Liver (tissue), 9 donors: Measurements from ENCODE around the gene CHRNA9. TPM values are rescaled to one million over a fixed set of nuclear protein-coding genes. Genes with fewer than 3 reads are reported as not detected.

Experiments used
- DNase-seq: peaks from one replicate; pipeline ENCODE4 v3.0.0-alpha.2; 2017; ENCODE audit warnings: low spot score
- H3K27ac ChIP-seq, 2 donors: one replicate each; pipeline ENCODE4 v1.7.0; 2013; ENCODE audit warnings: inconsistent platforms in 2 of 2, low read length in 2 of 2, control low read depth in 1 of 2, low read depth in 1 of 2, mild to moderate bottlenecking in 1 of 2
- H3K27me3 ChIP-seq, 4 donors: one replicate each; pipeline versions ENCODE4 v1.6.1 to v1.7.0; 2013; ENCODE audit warnings: low read length in 3 of 4, inconsistent platforms in 1 of 4, mild to moderate bottlenecking in 1 of 4, moderate library complexity in 1 of 4; ENCODE audit not compliant: control insufficient read depth in 4 of 4, insufficient read depth in 4 of 4
- H3K36me3 ChIP-seq, 4 donors: one replicate each; pipeline versions ENCODE4 v1.6.1 to v1.7.0; 2013; ENCODE audit warnings: low read length in 3 of 4, mild to moderate bottlenecking in 3 of 4, low read depth in 1 of 4, moderate library complexity in 1 of 4; ENCODE audit not compliant: control insufficient read depth in 4 of 4, insufficient read depth in 3 of 4
- H3K4me1 ChIP-seq, 4 donors: one replicate each; pipeline versions ENCODE4 v1.6.1 to v1.7.0; 2013; ENCODE audit warnings: low read length in 3 of 4, mild to moderate bottlenecking in 3 of 4, moderate library complexity in 1 of 4; ENCODE audit not compliant: control insufficient read depth in 4 of 4, insufficient read depth in 4 of 4
- H3K4me3 ChIP-seq, 3 donors: one replicate each; pipeline versions ENCODE4 v1.6.1 to v1.7.0; 2013; ENCODE audit warnings: low read length in 3 of 3, control low read depth in 1 of 3, low read depth in 1 of 3, mild to moderate bottlenecking in 1 of 3
- H3K9ac ChIP-seq, 2 donors: one replicate each; pipeline ENCODE4 v1.7.0; 2013; ENCODE audit warnings: low read length in 2 of 2, mild to moderate bottlenecking in 2 of 2, moderate library complexity in 2 of 2, control low read depth in 1 of 2, low read depth in 1 of 2
- H3K9me3 ChIP-seq, 4 donors: one replicate each; pipeline versions ENCODE4 v1.6.1 to v1.7.0; 2013; ENCODE audit warnings: low read length in 3 of 4; ENCODE audit not compliant: control insufficient read depth in 4 of 4
- EGR1 ChIP-seq, 2 donors: IDR thresholded peaks; 2 replicates each; pipeline ENCODE4 v1.6.1; 2016 to 2018; ENCODE audit warnings: antibody characterized with exemption in 2 of 2, low read depth in 2 of 2
- FOXA1 ChIP-seq: IDR thresholded peaks from 2 replicates; pipeline ENCODE4 v1.6.1; 2016; ENCODE audit warnings: antibody characterized with exemption
- FOXA2 ChIP-seq: IDR thresholded peaks from 2 replicates; pipeline ENCODE4 v1.6.1; 2016; ENCODE audit warnings: antibody characterized with exemption
- GABPA ChIP-seq, 2 donors: IDR thresholded peaks in 1 of 2; conservative IDR thresholded peaks in 1 of 2; 2 replicates each; pipeline ENCODE4 v1.6.1; 2016; ENCODE audit warnings: antibody characterized with exemption in 2 of 2, mild to moderate bottlenecking in 1 of 2, moderate library complexity in 1 of 2
- HNF4A ChIP-seq, 2 donors: conservative IDR thresholded peaks; 2 replicates each; pipeline ENCODE4 v1.6.1; 2016; ENCODE audit warnings: antibody characterized with exemption in 2 of 2, mild to moderate bottlenecking in 2 of 2
- HNF4G ChIP-seq: IDR thresholded peaks from 2 replicates; pipeline ENCODE4 v1.6.1; 2016; ENCODE audit warnings: antibody characterized with exemption
- NR2F2 ChIP-seq: IDR thresholded peaks from 2 replicates; pipeline ENCODE4 v1.6.1; 2016; ENCODE audit warnings: antibody characterized with exemption
- RAD21 ChIP-seq, 2 donors: IDR thresholded peaks; 2 replicates each; pipeline ENCODE4 v1.6.1; 2016; ENCODE audit warnings: antibody characterized with exemption in 2 of 2, mild to moderate bottlenecking in 2 of 2
- RXRA ChIP-seq, 2 donors: IDR thresholded peaks; 2 replicates each; pipeline ENCODE4 v1.6.1; 2017 to 2018; ENCODE audit warnings: antibody characterized with exemption in 2 of 2, mild to moderate bottlenecking in 1 of 2
- SP1 ChIP-seq: IDR thresholded peaks from 2 replicates; pipeline ENCODE4 v1.6.1; 2018; ENCODE audit warnings: antibody characterized with exemption, mild to moderate bottlenecking
- YY1 ChIP-seq: IDR thresholded peaks from 2 replicates; pipeline ENCODE4 v1.6.1; 2016; ENCODE audit warnings: antibody characterized with exemption, mild to moderate bottlenecking
- WGBS: extraction: QIAGEN DNeasy Blood & Tissue Kit; methylation state at CpG from one replicate; pipeline ENCODE4 v1.1.7; 2013; 5-methylcytosine and 5-hydroxymethylcytosine counted together
- polyA plus RNA-seq, 2 donors: library from polyadenylated mRNA; stranded (reverse) in 1 of 2; unstranded in 1 of 2; fragments of 200-250 nt in 1 of 2; fragments of >200 nt in 1 of 2; fragmentation: Nextera tagmentation in 1 of 2; extraction: Ambion mirVana in 1 of 2; gene quantifications; one replicate each; pipeline versions ENCODE4 v1.2.1 to v1.2.3, GENCODE V29; 2013 to 2015
- total RNA-seq, 2 donors: library from RNA; depleted of rRNA; stranded (reverse); fragments of >200 nt; gene quantifications; one replicate each; pipeline ENCODE4 v1.2.3, GENCODE V29; 2014
- TF ChIP-seq, protein P1 (sequence below): IDR thresholded peaks from 2 replicates; pipeline ENCODE4 v1.6.1; 2016; ENCODE audit warnings: antibody characterized with exemption
- TF ChIP-seq, protein P2 (sequence below): IDR thresholded peaks from 2 replicates; pipeline ENCODE4 v1.6.1; 2016; ENCODE audit warnings: antibody characterized with exemption
- TF ChIP-seq, protein P3 (sequence below): fragments of 150-350 bp; IDR thresholded peaks from 2 replicates; pipeline ENCODE4 v1.5.1; 2017; ENCODE audit warnings: improper control_type of control experiment, low read depth, low read length; ENCODE audit not compliant: missing input control
- TF ChIP-seq, protein P4 (sequence below): IDR thresholded peaks from 2 replicates; pipeline ENCODE4 v1.6.1; 2016; ENCODE audit warnings: antibody characterized with exemption, mild to moderate bottlenecking
- donor health status: healthy.
- donor health status: healthy.
- donor health status: healthy.
- donor health status: healthy.
- donor health status: healthy.

CHRNA9 gene
- total and polyA plus RNA-seq, 4 donors: not detected

DNA sequence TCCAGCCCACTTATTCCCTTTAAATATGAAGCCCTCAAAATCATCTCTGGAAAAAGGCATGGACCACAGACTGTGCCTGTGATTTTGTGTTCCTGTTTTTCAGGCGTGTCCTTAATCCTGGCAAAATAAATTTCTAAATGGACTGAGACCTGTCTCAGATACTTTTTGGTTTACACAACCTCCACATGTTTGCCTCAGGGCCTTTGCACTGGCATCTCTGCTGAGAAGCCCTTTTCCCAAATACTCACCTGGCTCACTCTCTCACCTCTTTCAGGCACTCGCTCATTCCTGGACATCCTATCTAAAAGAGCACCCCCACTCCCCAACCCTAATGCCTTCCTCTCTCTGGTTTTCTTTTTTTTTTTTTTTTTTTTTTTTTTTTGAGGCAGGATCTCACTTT, 40.5 kb downstream of the CHRNA9 start:
- H3K27me3 ChIP-seq: no peaks in the 10 kb centered on the region
- WGBS: 77% methylated on average over 2 of the region's 2 CpGs
- H3K9ac ChIP-seq: no peak overlapping the region
- H3K36me3 ChIP-seq: no peaks in the 10 kb centered on the region
- H3K27ac ChIP-seq: peak overlapping the region; percentile 62 to 63
- peak overlapping the region in 2 of 3 donors; percentile 17 to 32 for H3K4me3 ChIP-seq
- no peak for DNase-seq
- no peaks in the 10 kb centered on the region for H3K9me3 ChIP-seq
- TF ChIP-seq YY1 (no peak), GABPA (IDR thresholded peaks at IDR 0.05 in 1 of 2, conservative IDR thresholded peaks at IDR 0.05 in 1 of 2) (no peak), HNF4A (conservative IDR thresholded peaks at IDR 0.05) (no peak), NR2F2 (no peak), EGR1 (IDR thresholded peaks at IDR 0.05; ENCODE audit: low read depth in 2 of 2) (no peak), RAD21 (IDR thresholded peaks at IDR 0.05) (no peak), FOXA2 (no peak), RXRA (IDR thresholded peaks at IDR 0.05) (no peak), FOXA1 (no peak), SP1 (no peak), HNF4G (no peak)
- TF ChIP-seq, protein P1, sequence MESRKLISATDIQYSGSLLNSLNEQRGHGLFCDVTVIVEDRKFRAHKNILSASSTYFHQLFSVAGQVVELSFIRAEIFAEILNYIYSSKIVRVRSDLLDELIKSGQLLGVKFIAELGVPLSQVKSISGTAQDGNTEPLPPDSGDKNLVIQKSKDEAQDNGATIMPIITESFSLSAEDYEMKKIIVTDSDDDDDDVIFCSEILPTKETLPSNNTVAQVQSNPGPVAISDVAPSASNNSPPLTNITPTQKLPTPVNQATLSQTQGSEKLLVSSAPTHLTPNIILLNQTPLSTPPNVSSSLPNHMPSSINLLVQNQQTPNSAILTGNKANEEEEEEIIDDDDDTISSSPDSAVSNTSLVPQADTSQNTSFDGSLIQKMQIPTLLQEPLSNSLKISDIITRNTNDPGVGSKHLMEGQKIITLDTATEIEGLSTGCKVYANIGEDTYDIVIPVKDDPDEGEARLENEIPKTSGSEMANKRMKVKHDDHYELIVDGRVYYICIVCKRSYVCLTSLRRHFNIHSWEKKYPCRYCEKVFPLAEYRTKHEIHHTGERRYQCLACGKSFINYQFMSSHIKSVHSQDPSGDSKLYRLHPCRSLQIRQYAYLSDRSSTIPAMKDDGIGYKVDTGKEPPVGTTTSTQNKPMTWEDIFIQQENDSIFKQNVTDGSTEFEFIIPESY: no peak
- TF ChIP-seq, protein P2, sequence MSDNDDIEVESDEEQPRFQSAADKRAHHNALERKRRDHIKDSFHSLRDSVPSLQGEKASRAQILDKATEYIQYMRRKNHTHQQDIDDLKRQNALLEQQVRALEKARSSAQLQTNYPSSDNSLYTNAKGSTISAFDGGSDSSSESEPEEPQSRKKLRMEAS: no peak
- TF ChIP-seq, protein P3, sequence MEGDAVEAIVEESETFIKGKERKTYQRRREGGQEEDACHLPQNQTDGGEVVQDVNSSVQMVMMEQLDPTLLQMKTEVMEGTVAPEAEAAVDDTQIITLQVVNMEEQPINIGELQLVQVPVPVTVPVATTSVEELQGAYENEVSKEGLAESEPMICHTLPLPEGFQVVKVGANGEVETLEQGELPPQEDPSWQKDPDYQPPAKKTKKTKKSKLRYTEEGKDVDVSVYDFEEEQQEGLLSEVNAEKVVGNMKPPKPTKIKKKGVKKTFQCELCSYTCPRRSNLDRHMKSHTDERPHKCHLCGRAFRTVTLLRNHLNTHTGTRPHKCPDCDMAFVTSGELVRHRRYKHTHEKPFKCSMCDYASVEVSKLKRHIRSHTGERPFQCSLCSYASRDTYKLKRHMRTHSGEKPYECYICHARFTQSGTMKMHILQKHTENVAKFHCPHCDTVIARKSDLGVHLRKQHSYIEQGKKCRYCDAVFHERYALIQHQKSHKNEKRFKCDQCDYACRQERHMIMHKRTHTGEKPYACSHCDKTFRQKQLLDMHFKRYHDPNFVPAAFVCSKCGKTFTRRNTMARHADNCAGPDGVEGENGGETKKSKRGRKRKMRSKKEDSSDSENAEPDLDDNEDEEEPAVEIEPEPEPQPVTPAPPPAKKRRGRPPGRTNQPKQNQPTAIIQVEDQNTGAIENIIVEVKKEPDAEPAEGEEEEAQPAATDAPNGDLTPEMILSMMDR: no peak
- TF ChIP-seq, protein P4, sequence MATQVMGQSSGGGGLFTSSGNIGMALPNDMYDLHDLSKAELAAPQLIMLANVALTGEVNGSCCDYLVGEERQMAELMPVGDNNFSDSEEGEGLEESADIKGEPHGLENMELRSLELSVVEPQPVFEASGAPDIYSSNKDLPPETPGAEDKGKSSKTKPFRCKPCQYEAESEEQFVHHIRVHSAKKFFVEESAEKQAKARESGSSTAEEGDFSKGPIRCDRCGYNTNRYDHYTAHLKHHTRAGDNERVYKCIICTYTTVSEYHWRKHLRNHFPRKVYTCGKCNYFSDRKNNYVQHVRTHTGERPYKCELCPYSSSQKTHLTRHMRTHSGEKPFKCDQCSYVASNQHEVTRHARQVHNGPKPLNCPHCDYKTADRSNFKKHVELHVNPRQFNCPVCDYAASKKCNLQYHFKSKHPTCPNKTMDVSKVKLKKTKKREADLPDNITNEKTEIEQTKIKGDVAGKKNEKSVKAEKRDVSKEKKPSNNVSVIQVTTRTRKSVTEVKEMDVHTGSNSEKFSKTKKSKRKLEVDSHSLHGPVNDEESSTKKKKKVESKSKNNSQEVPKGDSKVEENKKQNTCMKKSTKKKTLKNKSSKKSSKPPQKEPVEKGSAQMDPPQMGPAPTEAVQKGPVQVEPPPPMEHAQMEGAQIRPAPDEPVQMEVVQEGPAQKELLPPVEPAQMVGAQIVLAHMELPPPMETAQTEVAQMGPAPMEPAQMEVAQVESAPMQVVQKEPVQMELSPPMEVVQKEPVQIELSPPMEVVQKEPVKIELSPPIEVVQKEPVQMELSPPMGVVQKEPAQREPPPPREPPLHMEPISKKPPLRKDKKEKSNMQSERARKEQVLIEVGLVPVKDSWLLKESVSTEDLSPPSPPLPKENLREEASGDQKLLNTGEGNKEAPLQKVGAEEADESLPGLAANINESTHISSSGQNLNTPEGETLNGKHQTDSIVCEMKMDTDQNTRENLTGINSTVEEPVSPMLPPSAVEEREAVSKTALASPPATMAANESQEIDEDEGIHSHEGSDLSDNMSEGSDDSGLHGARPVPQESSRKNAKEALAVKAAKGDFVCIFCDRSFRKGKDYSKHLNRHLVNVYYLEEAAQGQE: no peak
- H3K4me1 ChIP-seq: peaks cover 0 to 21% (median 15%) of the 10 kb centered on the region in 4 donors
